T47D (cell line): ENCODE data around the gene KLHDC7A.

Source experiments
- DNase-seq, 2 experiments: peaks; one replicate each; pipeline versions ENCODE4 v3.0.0 to v3.0.0-alpha.2; 2011 to 2012; ENCODE audit warnings: low read depth in 1 of 2, low spot score in 1 of 2
- JUND ChIP-seq: IDR thresholded peaks from 2 replicates; pipeline ENCODE4 v1.6.1; 2012; ENCODE audit warnings: low read depth
- in situ Hi-C: cut with HindIII; loops from 2 replicates; pipeline ENCODE4 v1.10.0; 2016; ENCODE audit warnings: low sequenced_read_pairs, low pct_unique_long_range_greater_than_20kb

Gene KLHDC7A

GRCh38 chr1:18501833-18502232 is 21.1 kb downstream of the KLHDC7A start:
- DNase-seq: no peak
- TF ChIP-seq JUND: no peak
- in situ Hi-C loops: no loop called here

DNA sequence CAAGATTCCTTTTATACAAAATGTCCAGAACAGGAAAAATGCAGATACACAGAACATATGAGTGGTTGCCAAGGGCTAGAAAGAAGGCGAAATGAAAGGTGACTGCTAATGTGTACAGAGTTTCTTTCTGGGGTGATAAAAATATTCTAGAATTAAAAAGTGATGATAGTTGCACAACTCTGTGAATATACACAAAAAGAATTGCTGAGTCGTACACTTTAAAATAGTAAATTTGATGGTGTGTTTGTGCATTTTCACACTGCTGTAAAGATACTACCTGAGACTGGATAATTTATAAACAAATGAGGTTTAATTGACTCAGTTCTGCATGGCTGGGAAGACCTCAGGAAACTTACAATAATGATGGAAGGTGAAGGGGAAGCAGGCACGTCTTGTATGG is 23.9 kb downstream of the KLHDC7A start:
- DNase-seq: no peak
- TF ChIP-seq JUND: no peak
- in situ Hi-C loops: no loop called here

- in situ Hi-C loops: no loop called here
- DNase-seq: peak in 1 of 2 experiments; percentile 62
Observed at GRCh38 chr1:18505666-18506065, 24.9 kb downstream of the KLHDC7A start.

GRCh38 chr1:18508084-18508483 is 27.4 kb downstream of the KLHDC7A start:
- no peak for DNase-seq
- in situ Hi-C loops: no loop called here
- no peak for TF ChIP-seq JUND

More at GRCh38 chr1:18505666-18506065, 24.9 kb downstream of the KLHDC7A start:
- TF ChIP-seq JUND: no peak

GRCh38 chr1:18511149-18511873 is 30.6 kb downstream of the KLHDC7A start:
- in situ Hi-C loops: no loop called here
- TF ChIP-seq JUND: no peak
- DNase-seq: no peak

- TF ChIP-seq JUND: no peak
- in situ Hi-C loops: no loop called here
- no peak for DNase-seq
Observed at GRCh38 chr1:18511874-18512150, 31.1 kb downstream of the KLHDC7A start.

DNA sequence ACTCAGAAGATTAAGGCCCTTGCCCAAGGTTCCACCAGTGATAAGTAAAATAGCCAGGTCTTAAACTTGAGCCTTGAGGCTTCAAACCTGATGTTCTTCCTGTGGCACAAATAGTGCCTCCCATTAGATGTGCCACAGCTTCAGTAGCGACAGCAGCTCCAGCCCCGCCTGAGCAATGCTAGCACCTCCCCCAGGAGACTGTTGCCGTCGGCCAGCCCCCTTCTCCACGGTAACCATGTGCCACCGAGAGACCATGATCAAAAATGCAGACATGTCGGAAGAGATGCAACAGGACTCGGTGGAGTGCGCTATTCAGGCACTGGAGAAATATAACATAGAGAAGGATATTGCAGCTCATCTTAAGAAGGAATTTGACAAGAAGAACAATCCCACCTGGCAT is 32.2 kb downstream of the KLHDC7A start:
- TF ChIP-seq JUND: no peak
- in situ Hi-C loops: no loop called here
- DNase-seq: no peak

- DNase-seq: peak in 1 of 2 experiments; percentile 36
- in situ Hi-C loops: no loop called here
- TF ChIP-seq JUND: no peak
Observed at GRCh38 chr1:18513995-18514394, 33.3 kb downstream of the KLHDC7A start.

DNA sequence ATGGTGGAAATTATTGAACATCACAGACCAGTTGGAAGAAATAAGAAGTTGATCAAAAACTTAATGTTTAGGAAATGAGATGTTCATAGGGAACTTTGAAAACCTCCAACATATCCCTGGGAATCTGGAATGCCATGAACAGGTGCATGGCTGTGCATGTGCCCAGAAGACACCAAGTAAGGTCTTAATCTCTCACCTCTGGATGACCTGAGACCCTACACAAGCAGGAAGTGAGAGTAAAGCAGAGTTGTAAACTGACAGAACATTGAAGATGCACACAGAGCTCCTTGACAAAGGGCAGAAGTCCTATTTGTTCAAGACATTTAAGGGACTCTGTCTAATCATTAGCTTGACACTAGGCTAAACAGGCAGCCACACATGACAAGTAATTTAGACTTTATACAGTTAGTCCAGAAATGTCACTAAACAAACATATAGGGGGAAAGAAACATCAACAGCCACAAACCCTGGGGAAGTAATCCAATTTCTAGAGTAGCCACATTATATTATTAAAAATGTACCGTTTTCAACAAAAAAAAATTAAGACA is 34.5 kb downstream of the KLHDC7A start:
- no peak for TF ChIP-seq JUND
- no peak for DNase-seq

GRCh38 chr1:18516473-18516872 is 35.7 kb downstream of the KLHDC7A start:
- no peak for DNase-seq
- TF ChIP-seq JUND: no peak
- in situ Hi-C loops: no loop called here

More for the DNA sequence above, 34.5 kb downstream of the KLHDC7A start:
- in situ Hi-C loops: no loop called here

- no peak for TF ChIP-seq JUND
- DNase-seq: no peak
- in situ Hi-C loops: no loop called here
Observed at GRCh38 chr1:18526436-18527275, 45.9 kb downstream of the KLHDC7A start.

GRCh38 chr1:18527514-18527913 is 46.8 kb downstream of the KLHDC7A start:
- no peak for TF ChIP-seq JUND
- in situ Hi-C loops: no loop called here
- no peak for DNase-seq

GRCh38 chr1:18527921-18528320 is 47.2 kb downstream of the KLHDC7A start:
- no peak for TF ChIP-seq JUND
- in situ Hi-C loops: no loop called here
- DNase-seq: no peak
